Skeletal muscle satellite cell (primary cell): ENCODE data around the gene YY2. TPM values are rescaled to one million over a fixed set of nuclear protein-coding genes. Genes with fewer than 3 reads are reported as not detected.
"Not testable (repeated sequence)": the region's sequence is repeated elsewhere in the genome, so short reads cannot be mapped to it uniquely, and the experiment has no call there.

Experiments
- H3K27me3 ChIP-seq: 2 replicates; pipeline ENCODE4 v1.7.0; 2013; ENCODE audit warnings: low read length; ENCODE audit not compliant: control insufficient read depth, insufficient read depth
- H3K36me3 ChIP-seq: 2 replicates; pipeline ENCODE4 v1.7.0; 2013; ENCODE audit warnings: mild to moderate bottlenecking, control low read depth, low read length; ENCODE audit not compliant: insufficient read depth
- H3K4me1 ChIP-seq: 2 replicates; pipeline ENCODE4 v1.7.0; 2013; ENCODE audit warnings: low read length; ENCODE audit not compliant: control insufficient read depth, insufficient read depth
- H3K4me2 ChIP-seq: 2 replicates; pipeline ENCODE4 v1.7.0; 2013; ENCODE audit warnings: mild to moderate bottlenecking, low read length
- H3K4me3 ChIP-seq: 2 replicates; pipeline ENCODE4 v1.7.0; 2013; ENCODE audit warnings: low read length
- H3K9ac ChIP-seq: 2 replicates; pipeline ENCODE4 v1.7.0; 2013; ENCODE audit warnings: mild to moderate bottlenecking, low read depth, low read length, moderate library complexity
- H3K9me3 ChIP-seq: replicated peaks from 2 replicates; pipeline ENCODE4 v1.7.0; 2013; ENCODE audit warnings: mild to moderate bottlenecking, control low read depth, low read length
- small RNA-seq: library from RNA; depleted of rRNA; stranded (forward); fragments of <200 nt; gene quantifications from one replicate; pipeline ENCODE3, GENCODE V24; 2012

YY2 gene

DNA sequence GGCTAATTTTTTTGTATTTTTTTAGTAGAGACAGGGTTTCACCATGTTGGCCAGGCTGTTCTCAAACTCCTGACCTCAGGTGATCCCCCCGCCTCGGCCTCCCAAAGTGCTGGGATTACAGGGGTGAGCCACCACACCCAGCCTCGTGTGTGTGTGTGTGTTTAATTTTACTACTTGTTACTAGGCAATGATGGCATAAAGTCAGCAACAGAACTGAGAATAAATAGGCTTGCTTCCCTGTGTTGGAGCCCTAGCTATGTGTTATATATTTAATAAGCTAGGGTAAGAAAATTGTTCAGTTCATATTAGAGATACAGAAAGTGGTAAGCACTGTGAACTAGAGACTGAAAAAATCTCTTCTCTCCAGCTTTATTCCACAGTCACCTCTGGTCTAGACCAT, 18.4 kb downstream of the YY2 start:
- not testable (repeated sequence) for H3K36me3 ChIP-seq, H3K4me3 ChIP-seq, H3K9ac ChIP-seq, H3K4me1 ChIP-seq, H3K4me2 ChIP-seq, H3K27me3 ChIP-seq, H3K9me3 ChIP-seq

DNA sequence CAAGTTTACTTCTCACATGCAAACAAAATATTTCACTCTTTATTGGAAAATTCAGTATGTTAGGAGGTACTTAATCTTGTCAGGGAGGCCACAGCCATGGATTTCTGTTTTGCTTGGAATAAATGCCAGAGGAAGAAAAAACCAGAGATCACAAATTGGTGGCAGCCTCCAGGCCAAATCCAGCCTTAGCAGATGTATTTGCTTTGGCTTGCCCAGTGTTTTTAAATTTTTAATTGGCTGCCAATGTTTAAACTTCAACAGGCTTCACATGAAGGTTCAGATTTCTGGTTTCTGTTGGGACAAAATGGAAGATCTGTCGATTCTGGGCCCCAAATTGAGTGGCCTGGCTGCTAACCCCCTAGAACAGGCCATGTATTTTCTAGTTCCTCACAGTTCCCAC, 19.2 kb downstream of the YY2 start:
- Histone ChIP-seq H3K27me3 (no peaks in the 10 kb centered on the region), H3K4me2 (no peak overlapping the region), H3K9me3 (no peaks in the 10 kb centered on the region), H3K4me3 (no peak overlapping the region), H3K9ac (no peak overlapping the region), H3K4me1 (peaks cover 6% of the 10 kb centered on the region), H3K36me3 (no peaks in the 10 kb centered on the region)

DNA sequence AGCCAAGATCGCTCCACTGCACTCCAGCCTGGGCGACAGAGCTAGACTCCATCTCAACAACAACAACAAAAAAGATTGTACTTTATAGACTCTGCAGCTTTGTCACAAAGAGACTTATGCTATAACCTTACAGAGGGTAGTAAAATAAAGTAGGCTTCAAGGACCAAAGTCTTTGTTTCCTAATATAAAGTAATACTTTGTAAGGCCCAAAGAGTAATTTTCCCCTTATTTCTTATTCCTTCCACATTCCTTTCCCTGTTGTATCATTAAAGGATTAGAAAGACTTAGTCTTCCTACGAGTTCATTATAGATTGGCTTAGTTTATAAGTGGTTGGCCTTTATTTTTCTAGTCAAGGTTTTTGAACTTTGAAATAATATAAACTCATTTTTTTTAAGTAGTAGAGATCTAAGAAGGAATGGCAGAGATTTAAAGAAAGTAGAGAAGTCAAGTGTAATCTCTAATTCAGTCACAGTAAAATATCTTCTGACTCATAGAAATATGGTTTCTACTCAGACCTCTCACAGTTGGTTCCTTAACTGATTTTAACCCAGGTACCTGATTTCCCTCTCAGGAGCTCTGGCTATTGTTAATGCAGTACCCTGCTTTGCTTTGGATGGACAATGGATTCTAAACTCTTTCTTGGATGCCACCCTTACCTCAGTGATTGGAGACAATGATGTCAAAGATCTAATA, 26.2 kb downstream of the YY2 start:
- no peaks in the 10 kb centered on the region for H3K36me3 ChIP-seq
- H3K27me3 ChIP-seq, result no peaks in the 10 kb centered on the region
- no peaks in the 10 kb centered on the region for H3K9me3 ChIP-seq
- H3K4me1 ChIP-seq, result peaks cover 3% of the 10 kb centered on the region
- H3K4me2 ChIP-seq, result no peak overlapping the region
- no peak overlapping the region for H3K4me3 ChIP-seq
- no peak overlapping the region for H3K9ac ChIP-seq

DNA sequence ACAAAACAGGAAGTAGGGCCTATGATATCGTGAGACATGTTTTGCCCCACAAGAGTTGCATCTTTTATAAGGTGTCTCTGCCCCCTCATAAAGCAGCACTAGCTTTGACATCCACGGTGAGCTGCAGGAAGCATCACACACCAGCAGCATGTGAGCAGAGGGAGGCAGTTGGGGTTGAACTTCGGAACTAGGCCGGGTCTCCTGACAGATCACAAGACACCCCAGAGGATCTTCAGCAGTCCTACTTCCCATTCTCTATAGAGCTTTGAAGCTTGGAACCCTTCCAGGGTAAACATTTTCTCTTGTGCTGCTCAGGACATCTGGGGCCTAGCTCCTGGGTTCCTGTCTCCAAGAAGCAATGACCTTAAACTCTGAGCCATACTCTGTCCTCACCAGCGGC, 27.5 kb downstream of the YY2 start:
- Histone ChIP-seq H3K27me3 (no peaks in the 10 kb centered on the region), H3K4me3 (no peak overlapping the region), H3K4me1 (peaks cover 3% of the 10 kb centered on the region), H3K4me2 (no peak overlapping the region), H3K36me3 (no peaks in the 10 kb centered on the region), H3K9me3 (no peaks in the 10 kb centered on the region), H3K9ac (no peak overlapping the region)

DNA sequence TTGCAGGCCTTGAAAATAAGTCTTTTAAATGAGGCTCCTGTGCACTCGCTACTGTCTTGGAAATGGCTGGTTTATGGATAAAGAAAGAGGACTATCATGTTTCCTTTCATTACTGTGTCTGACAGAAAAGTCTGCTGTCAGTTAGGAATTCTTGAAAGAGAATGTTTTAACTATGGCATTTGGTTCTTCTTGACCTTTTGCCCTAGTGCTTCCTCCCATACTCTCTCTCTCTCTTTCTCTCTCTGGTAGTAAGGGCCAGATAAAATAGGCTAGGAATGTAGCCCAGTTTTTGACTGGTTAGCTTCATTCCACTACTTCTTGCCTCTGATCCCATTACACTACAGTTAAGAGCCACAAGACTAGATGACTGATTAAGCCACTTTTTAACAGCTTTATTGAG, 29.8 kb downstream of the YY2 start:
- Histone ChIP-seq H3K4me1 (peaks cover 3% of the 10 kb centered on the region), H3K36me3 (no peaks in the 10 kb centered on the region), H3K4me2 (no peak overlapping the region), H3K27me3 (no peaks in the 10 kb centered on the region), H3K4me3 (no peak overlapping the region), H3K9ac (no peak overlapping the region), H3K9me3 (no peaks in the 10 kb centered on the region)

DNA sequence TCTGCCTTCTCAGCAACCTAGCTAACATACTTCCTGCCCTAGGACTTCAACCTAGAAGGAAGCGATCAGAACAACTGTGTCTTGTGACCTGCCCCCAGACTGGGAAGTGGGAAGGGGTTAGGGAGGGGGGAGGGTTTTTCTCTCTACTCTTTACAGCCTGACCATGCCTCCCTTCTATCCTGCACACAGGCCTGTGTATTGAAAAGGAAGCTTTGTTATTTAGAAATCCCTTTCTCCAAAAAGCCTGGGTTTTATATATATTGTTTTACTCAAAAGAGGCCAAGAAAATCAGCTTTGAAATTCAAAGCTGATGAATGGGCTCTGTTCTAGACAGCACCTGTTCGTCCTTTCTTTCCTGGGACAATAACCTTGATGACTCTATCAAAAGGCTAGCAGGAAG, 49.5 kb downstream of the YY2 start:
- H3K9me3 ChIP-seq, result no peaks in the 10 kb centered on the region
- no peaks in the 10 kb centered on the region for H3K4me1 ChIP-seq
- H3K4me2 ChIP-seq, result no peak overlapping the region
- no peaks in the 10 kb centered on the region for H3K27me3 ChIP-seq
- no peak overlapping the region for H3K4me3 ChIP-seq
- no peaks in the 10 kb centered on the region for H3K36me3 ChIP-seq
- no peak overlapping the region for H3K9ac ChIP-seq

DNA sequence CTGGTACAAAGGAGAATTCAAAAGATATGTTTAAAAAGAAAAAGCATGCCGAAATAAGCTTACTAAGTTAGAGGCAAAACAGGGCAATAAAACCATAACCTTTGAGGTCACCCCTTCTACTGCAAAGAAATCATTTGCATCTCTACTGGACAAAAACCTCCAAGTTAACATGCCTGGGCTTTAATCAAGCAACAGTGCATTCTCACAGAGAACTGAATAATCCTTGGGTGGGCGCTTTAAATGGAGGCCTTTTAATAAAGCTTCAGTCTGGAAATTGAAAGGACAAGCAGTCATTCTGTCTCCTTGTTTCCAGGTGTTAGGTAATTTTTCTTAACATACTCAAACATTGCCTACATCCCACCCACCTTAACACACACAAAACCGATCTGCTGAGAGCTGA, 50.2 kb downstream of the YY2 start:
- no peaks in the 10 kb centered on the region for H3K9me3 ChIP-seq
- no peaks in the 10 kb centered on the region for H3K27me3 ChIP-seq
- no peak overlapping the region for H3K9ac ChIP-seq
- H3K4me3 ChIP-seq, result no peak overlapping the region
- no peak overlapping the region for H3K4me2 ChIP-seq
- no peaks in the 10 kb centered on the region for H3K36me3 ChIP-seq
- no peaks in the 10 kb centered on the region for H3K4me1 ChIP-seq

DNA sequence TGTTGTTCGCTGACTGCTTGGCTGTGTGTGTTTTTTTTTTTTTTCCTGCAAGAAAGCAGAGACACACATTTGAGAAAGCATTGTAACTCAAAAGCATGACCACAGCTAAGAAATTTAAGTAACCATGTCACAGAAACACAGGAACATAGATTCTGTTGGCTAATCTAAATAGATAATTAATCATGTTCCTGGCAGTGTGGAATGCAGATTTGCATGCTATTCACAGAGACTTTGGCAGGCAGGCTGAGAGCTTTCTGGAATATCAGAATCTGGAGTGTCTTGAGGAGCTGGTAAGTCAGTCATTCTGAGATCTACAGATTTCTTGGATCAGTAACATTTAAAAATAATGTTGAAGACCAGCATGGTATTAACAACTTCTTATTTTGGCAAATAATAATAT, 51.5 kb downstream of the YY2 start:
- no peak overlapping the region for H3K4me2 ChIP-seq
- H3K9me3 ChIP-seq, result no peaks in the 10 kb centered on the region
- H3K9ac ChIP-seq, result no peak overlapping the region
- H3K4me1 ChIP-seq, result no peaks in the 10 kb centered on the region
- no peaks in the 10 kb centered on the region for H3K36me3 ChIP-seq
- no peak overlapping the region for H3K4me3 ChIP-seq
- H3K27me3 ChIP-seq, result no peaks in the 10 kb centered on the region

Small RNA genes lying within 50 kb of the gene (small RNA-seq; reads per million reads assigned to genes)
- not detected for gene U73479.1
